SKM-1 treated with dmso at 0.1 percent for 144 hours (cell line): ENCODE data around the gene KLF3.
A peak's percentile ranks its signal among the peaks of the same experiment; 100 is the strongest.

Experiments
- DNase-seq: peaks from one replicate; lab custom pipeline; 2025; ENCODE audit not compliant: unreplicated experiment; lab: John Stamatoyannopoulos, UW

KLF3 gene

GRCh38 chr4:38672397-38673129 lies 8.6 kb downstream of the KLF3 start:
- DNase-seq = no peak

DNA sequence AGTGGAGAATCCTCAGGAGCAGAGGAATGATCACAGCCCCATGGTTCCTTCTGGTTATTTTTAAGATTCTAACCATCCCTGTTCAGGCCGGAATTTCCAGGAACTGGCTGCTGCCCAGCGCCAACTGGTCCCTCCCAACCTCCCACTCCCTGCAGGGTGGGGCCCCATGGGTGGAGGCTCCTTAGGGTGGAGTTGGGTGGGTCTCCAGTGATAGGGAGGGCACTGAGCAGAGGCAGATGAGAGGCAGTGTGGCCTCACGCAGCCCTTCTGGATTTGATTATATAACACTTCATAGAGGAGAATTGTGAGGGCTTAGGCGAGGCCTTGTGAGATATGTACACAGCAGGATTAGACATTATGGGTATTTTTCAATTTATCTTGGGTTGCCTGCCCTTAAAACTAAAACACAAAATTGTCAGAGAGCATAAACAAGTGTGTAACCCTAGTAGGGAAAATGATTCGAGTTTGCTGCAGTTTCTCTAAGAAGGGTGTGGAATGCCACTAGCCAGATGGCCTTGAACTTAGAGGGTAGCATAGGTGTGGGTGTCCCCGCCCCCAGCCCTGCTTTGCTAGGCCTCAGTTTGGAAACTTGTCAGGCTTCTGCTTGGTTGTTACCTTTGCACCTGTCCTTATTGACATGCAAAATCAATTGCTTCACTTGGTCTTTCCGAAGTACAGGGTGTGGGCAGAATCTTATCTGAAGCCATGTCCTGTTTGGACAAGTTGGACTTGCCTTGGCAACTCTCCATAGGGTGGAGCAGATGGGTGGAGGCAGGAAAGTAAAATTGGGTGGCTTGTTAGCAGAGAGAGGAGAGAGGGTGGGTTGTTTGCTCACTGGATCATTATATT lies 9.4 kb downstream of the KLF3 start:
- no peak for DNase-seq

DNA sequence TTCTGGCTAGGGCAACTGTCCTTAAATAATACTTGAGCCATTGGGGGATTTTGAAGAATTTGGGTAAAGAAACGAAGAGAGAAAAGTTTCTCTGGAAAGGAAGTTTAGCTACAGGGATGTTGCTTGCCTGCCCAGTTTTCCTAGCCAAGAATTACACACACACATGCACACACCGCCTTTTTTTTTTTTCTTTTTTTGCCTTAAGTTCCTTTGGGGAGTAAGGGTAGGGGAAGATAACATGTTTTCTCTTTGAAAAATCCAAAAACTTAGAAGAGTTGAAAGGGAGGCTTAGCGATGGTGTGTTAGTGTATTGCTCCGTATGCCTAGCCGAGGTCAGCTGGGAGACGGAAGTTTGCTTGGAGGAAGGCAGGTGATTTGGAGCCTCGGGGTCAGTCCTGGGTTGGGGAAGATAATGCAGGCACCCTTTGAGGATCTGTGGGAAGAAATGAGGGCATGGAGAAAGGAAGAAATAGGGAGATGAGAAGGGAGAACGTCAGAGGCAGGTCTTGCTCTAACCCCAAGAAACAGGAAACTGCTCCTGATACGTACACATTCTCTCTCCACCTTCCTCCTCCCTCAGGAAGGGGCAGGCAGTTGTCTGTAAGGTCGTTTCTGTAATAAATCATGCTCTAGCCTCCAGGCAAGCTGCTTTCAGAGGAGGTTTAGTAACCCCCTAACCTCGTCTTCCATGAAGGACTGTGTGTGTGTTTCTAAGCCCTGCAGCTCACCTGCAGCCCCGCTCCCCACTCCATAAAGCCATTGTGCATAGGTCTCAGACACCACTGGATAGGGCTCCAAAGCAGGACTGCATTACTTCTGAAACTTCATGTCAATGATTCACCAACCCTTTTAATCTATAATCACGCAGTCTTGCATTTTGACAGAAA lies 10.5 kb downstream of the KLF3 start:
- DNase-seq = no peak

DNA sequence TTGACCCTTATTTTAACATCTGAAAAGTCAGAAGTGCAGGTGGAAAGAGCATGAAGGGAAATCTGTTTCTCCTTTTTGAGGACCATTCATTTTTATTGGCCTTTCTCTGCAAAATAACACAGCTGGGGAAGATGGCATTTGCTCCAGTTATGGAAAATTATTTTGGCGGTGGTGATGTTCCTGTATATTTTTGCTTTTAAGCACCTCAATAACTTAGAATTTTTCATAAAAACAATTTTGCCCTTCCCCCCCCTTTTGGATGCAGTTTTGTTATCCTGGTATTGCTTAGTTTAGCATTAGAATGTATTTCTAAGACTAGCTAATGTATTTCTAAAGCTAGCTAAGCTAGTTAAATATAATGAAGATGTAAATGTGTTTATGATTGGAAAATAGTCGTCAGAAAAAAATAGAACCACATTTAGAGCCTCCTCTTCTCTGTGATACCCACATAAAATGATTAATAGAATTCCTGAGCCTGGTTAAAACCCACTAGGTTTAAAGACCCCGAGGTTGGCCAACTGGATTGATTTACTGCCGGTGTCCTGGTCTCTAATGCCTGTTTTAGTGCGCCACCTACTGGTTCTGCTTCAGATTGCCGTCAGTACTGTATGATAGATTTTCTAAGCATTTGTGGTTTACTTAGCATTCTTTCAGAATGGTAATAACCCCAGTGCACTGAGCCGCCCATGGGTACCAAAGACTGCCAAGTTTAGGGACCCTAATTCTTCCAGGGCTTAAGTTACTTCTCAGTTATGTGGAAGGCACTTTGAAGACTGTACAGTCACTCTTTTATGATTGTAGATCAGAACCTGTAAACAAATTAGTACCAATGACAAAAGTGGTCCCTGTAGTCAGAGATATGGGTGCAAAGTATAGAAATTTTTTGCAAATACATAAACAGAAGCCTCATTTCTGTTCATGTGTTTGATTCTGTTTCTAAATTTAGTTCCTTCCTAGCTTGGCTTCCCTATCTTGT lies 11.4 kb downstream of the KLF3 start:
- peak; percentile 51 for DNase-seq

DNA sequence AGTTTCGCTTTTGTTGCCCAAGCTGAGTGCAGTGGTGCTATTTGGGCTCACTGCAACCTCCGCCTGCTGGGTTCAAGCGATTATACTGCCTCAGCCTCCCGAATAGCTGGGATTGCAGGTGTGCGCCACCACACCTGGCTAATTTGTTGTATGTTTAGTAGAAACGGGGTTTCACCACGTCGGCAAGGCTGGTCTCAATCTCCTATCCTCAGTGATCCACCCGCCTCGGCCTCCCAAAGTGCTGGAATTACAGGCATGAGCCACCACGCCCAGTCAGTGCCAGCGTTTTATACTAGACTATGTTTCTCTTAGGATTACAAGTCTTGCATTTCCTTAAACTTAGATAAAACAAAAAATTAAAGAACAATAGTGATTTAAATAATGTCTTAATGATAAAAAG lies 13.0 kb downstream of the KLF3 start:
- no peak for DNase-seq

GRCh38 chr4:38677441-38677840 lies 13.4 kb downstream of the KLF3 start:
- no peak for DNase-seq

- DNase-seq = no peak
These were observed 14.1 kb downstream of the KLF3 start for GRCh38 chr4:38678078-38678477.

DNA sequence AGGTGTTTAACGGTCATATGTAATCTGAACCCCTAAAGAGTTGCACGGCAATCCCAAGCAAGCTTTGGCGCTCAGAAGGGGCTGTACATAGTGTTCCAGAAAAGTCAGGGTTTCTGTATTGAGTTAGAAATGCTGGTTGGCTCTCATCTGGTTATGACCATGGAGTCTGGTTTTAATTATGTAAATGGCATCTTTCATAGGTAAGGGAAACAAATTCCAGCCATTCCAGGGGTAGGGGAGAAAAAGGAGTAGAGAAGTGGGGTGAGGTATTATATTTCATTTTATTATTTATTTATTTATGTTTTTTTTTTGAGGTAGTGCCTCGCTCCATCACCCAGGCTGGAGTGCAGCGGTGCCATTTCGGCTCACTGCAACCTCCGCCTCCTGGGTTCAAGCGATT lies 15.9 kb downstream of the KLF3 start:
- no peak for DNase-seq

DNA sequence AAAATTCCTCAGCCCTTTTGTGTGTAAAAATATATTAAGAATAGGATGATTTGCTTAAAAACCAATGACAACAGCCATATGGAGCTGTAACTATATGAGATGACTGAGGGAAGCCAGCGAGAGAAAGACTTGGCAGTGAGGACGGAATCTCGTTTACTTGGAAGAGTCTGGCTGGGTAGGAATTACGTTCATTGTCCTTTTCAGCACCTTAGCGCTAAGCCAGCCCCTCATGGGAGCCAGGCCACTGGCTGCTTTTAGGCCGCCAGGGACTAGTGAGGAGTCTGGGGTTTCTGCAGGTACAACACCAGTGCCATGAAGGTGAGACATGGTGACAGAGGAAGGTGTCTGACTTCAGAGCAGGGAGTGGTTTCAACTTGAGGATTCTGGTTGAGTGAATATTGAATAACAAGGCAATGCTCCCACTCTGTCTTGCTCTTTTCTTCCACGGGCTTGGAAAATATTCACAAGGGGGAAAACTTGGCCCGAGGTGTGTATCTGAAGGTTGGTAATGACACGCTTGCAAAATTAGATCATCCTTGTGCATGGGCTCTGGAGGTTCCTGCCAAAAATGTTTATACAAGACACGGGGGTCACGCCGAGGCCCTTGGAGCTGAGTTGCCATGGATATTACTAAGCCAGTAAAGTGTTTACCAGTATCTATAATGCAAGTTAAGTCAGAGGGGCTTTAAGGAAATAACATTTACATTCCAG lies 17.4 kb downstream of the KLF3 start:
- DNase-seq = no peak

DNA sequence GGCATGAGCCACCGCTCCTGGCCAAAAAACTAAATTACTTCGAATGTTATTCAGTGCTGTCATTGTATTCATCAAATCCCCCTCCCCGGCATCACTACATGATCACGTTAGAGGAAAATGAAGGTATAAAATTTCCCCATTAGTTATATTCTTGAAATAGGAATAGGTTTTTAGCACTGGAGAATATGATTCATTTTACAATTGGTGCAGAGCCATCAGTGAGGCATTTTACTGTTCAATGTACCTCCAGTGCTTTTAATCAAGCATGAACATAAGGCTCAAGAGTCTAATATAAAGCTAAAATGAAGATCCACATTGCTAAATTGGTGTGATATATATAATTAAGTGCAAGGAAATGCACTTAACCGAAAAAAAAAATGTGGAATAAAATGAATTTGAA lies 18.3 kb downstream of the KLF3 start:
- no peak for DNase-seq

GRCh38 chr4:38683276-38683675 lies 19.3 kb downstream of the KLF3 start:
- no peak for DNase-seq

- no peak for DNase-seq
These were observed 20.3 kb downstream of the KLF3 start for GRCh38 chr4:38684271-38684670.

- no peak for DNase-seq
These were observed 21.2 kb downstream of the KLF3 start for GRCh38 chr4:38684951-38685844.

GRCh38 chr4:38686682-38687081 lies 22.7 kb downstream of the KLF3 start:
- DNase-seq = no peak

DNA sequence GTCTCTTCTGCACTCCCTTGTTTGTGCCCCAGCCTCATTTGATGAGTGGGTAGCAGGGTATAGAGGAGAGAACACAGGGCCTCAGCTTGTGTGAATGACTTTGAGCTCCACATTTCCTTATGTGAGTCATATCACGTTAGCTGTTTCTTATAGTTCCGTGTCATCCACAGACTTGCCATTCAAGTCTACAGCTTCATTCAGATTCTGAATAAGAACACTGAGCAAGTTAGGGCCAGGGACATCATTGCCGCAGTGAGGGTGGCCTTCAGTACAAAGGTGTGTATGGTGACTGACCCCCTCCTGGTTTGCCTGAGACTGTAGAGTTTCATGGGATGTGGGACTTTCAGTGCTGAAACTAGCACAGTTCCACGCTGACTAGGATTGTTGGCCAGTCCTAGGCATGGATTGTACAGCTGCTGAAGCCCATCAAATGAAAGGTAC lies 23.6 kb downstream of the KLF3 start:
- no peak for DNase-seq

DNA sequence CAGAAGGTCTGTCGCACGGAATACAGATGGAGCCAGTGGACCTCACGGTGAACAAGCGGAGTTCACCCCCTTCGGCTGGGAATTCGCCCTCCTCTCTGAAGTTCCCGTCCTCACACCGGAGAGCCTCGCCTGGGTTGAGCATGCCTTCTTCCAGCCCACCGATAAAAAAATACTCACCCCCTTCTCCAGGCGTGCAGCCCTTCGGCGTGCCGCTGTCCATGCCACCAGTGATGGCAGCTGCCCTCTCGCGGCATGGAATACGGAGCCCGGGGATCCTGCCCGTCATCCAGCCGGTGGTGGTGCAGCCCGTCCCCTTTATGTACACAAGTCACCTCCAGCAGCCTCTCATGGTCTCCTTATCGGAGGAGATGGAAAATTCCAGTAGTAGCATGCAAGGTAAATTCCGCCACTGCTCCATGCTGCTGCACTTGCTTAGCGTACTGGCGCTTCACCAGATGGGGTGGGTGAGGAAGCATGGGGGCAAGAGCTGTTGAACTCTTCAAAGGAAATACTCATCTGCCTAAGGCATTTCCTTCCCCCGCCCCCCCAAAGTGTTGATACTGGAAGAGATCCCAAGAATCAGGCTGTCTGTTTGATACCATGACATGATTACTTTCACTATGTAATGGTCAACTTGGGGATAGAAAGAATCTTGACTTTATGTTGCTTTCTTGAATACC lies 24.8 kb downstream of the KLF3 start:
- no peak for DNase-seq

DNA sequence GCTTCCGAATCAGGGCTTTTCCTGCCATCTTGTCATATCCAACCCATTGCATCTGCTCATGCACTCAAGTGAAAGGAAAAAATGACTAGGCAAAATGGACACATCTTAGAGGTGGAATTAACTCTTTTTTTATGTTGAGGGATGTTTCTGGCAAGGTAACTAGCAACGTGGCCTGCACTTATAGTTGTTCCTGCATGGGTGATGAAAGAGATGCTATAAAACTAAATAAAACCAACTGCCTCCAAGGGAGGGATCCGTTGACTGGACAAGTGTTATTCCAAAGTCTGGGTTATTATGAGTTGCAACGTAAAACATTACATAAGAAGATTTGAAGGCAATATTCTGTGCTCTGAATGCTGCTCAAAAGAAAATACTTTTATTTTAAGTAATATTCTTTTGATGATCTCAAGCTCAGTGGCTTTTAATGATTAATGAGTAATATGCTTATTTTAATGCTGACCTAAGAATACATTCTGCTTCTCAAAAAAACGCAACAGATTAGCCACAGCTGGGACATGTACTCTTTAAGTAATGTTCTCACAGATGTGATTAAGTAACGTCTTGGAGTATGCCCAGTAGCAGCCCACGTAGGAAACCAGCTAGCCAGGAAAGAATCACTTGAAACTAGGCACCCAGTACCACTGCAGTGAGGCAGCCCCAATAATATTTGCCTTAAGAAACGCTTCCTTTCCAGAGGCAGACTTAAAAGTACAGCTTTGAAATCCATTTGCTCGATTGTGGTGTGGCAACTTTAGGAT lies 27.4 kb downstream of the KLF3 start:
- DNase-seq = no peak
